ENCODE measurements around the gene FLCN.

FLCN gene

DNA sequence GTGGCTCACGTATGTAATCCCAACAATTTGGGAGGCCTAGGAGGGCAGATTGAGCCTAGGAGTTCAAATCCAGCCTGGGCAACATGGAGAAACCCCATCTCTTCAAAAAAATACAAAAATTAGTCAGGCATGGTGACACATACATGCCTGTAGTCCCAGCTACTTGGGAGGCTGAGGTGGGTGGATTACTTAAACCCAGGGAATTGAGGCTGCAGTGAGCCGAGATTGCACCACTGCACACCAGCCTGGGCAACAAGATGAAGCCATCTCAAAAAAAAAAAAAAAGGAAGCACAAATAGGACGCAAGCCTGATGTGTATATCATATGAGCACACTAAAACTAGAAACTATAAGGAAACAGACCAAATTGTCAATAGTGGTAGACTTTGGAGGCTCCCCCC lies 17.1 kb upstream of the FLCN start:
- H2AFZ ChIP-seq (ENCODE audit: insufficient read depth, low read length, poor library complexity): no peak overlapping the region
- H3K27ac ChIP-seq (ENCODE audit: low read depth, low read length): no peak overlapping the region
- H3K36me3 ChIP-seq (ENCODE audit: control insufficient read depth in 1 of 2, insufficient read depth in 2 of 2, low read length in 2 of 2): peaks cover 36 to 56% of the 10 kb centered on the region in 2 experiments
- H3K14ac ChIP-seq (ENCODE audit: low read length): no peak overlapping the region
- H3K9me3 ChIP-seq (ENCODE audit: insufficient read depth, low read depth, low read length): no peaks in the 10 kb centered on the region
- no peak overlapping the region for H4K12ac ChIP-seq (ENCODE audit: low read depth, low read length)
- no peak overlapping the region for H2BK120ac ChIP-seq (ENCODE audit: insufficient read depth, low read length, poor library complexity)
- no CpG with 5 or more reads among the region's 3 CpGs for WGBS (ENCODE audit: extremely low coverage, insufficient coverage, insufficient read length)
- no peak overlapping the region for H3K4me2 ChIP-seq (ENCODE audit: low read length)
- no peak overlapping the region for H2BK12ac ChIP-seq (ENCODE audit: low read length)
- H3K79me2 ChIP-seq (ENCODE audit: control insufficient read depth, insufficient read depth, low read length, poor library complexity): no peaks in the 10 kb centered on the region
- H4K8ac ChIP-seq (ENCODE audit: low read depth, low read length): no peak overlapping the region
- H3K18ac ChIP-seq (ENCODE audit: low read length): no peak overlapping the region
- no peak overlapping the region for H3K4ac ChIP-seq (ENCODE audit: low read depth, low read length)
- no peak overlapping the region for H4K91ac ChIP-seq (ENCODE audit: low read depth, low read length)
- H3K79me1 ChIP-seq (ENCODE audit: low read length): no peaks in the 10 kb centered on the region
- H3K4me1 ChIP-seq (ENCODE audit: control insufficient read depth in 1 of 2, insufficient read depth in 2 of 2, low read length in 2 of 2): no peaks in the 10 kb centered on the region
- no peak overlapping the region for H2AK5ac ChIP-seq (ENCODE audit: low read length)
- H3K23ac ChIP-seq (ENCODE audit: low read length): no peak overlapping the region
- H3K27me3 ChIP-seq (ENCODE audit: insufficient read depth, low read length): no peaks in the 10 kb centered on the region
- H3K4me3 ChIP-seq (ENCODE audit: low read depth, low read length): no peak overlapping the region
- no peak overlapping the region for H3K9ac ChIP-seq (ENCODE audit: low read length)
- peak; percentile 28 to 45 for DNase-seq
- H2BK5ac ChIP-seq (ENCODE audit: low read depth, low read length, poor library complexity): no peak overlapping the region

DNA sequence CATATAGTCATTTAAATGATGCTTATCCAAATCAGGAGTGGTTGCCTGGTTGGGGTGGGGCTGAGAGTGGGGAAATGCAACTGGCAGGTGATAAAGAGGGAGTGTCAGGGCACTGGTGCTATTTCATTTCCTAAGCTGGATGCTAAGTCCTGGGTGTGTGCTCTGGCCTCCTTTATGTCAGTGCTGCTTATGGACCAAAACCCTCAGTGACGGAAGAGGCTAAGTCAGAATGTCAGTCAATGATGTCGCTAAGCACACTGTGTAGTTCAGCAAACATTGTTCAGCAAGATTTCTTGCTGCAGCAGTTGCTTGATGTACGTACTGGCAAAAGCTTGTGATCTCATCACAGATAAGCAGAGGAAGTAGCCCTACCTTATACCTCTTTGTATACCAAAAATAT lies 16.4 kb upstream of the FLCN start:
- H3K27ac ChIP-seq (ENCODE audit: low read depth, low read length): no peak overlapping the region
- no peaks in the 10 kb centered on the region for H3K79me1 ChIP-seq (ENCODE audit: low read length)
- no peak overlapping the region for H3K23ac ChIP-seq (ENCODE audit: low read length)
- H3K4ac ChIP-seq (ENCODE audit: low read depth, low read length): no peak overlapping the region
- no peak overlapping the region for H2BK120ac ChIP-seq (ENCODE audit: insufficient read depth, low read length, poor library complexity)
- no CpG with 5 or more reads among the region's 3 CpGs for WGBS (ENCODE audit: extremely low coverage, insufficient coverage, insufficient read length)
- no peak overlapping the region for H2AK5ac ChIP-seq (ENCODE audit: low read length)
- H3K14ac ChIP-seq (ENCODE audit: low read length): no peak overlapping the region
- H3K9me3 ChIP-seq (ENCODE audit: insufficient read depth, low read depth, low read length): no peaks in the 10 kb centered on the region
- no peak overlapping the region for H2BK5ac ChIP-seq (ENCODE audit: low read depth, low read length, poor library complexity)
- H3K36me3 ChIP-seq (ENCODE audit: control insufficient read depth in 1 of 2, insufficient read depth in 2 of 2, low read length in 2 of 2): peaks cover 35 to 55% of the 10 kb centered on the region in 2 experiments
- no peaks in the 10 kb centered on the region for H3K27me3 ChIP-seq (ENCODE audit: insufficient read depth, low read length)
- H4K91ac ChIP-seq (ENCODE audit: low read depth, low read length): no peak overlapping the region
- H3K9ac ChIP-seq (ENCODE audit: low read length): no peak overlapping the region
- no peak overlapping the region for H3K18ac ChIP-seq (ENCODE audit: low read length)
- peak in 1 of 2 donors; percentile 56 for DNase-seq
- H3K4me1 ChIP-seq (ENCODE audit: control insufficient read depth in 1 of 2, insufficient read depth in 2 of 2, low read length in 2 of 2): no peaks in the 10 kb centered on the region
- no peak overlapping the region for H4K8ac ChIP-seq (ENCODE audit: low read depth, low read length)
- no peaks in the 10 kb centered on the region for H3K79me2 ChIP-seq (ENCODE audit: control insufficient read depth, insufficient read depth, low read length, poor library complexity)
- H3K4me3 ChIP-seq (ENCODE audit: low read depth, low read length): no peak overlapping the region
- H3K4me2 ChIP-seq (ENCODE audit: low read length): no peak overlapping the region
- H2BK12ac ChIP-seq (ENCODE audit: low read length): no peak overlapping the region
- no peak overlapping the region for H4K12ac ChIP-seq (ENCODE audit: low read depth, low read length)
- no peak overlapping the region for H2AFZ ChIP-seq (ENCODE audit: insufficient read depth, low read length, poor library complexity)

DNA sequence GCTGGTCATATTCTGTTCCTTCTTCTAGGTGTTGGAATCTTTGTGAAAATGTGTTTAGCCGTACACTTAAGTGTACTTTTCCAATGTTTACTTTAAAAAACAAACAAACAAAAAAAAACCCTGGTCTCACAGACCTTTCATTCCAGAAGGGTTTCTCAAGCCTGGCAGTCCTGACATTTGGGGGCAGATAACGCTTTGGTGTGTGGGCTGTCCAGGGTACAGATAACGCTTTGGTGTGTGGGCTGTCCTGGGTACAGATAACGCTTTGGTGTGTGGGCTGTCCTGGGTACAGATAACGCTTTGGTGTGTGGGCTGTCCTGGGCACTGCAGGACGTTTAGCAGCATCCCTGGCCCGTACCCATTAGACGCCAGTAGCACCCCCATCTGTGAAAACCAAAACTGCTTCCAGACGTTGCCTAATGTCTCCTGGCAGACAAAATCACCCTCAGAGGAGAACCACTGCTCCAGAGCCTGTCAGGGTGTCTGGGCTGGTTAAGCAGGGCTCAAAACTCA lies 15.2 kb upstream of the FLCN start:
- WGBS (ENCODE audit: extremely low coverage, insufficient coverage, insufficient read length): no CpG with 5 or more reads among the region's 9 CpGs
- H2AK5ac ChIP-seq (ENCODE audit: low read length): no peak overlapping the region

DNA sequence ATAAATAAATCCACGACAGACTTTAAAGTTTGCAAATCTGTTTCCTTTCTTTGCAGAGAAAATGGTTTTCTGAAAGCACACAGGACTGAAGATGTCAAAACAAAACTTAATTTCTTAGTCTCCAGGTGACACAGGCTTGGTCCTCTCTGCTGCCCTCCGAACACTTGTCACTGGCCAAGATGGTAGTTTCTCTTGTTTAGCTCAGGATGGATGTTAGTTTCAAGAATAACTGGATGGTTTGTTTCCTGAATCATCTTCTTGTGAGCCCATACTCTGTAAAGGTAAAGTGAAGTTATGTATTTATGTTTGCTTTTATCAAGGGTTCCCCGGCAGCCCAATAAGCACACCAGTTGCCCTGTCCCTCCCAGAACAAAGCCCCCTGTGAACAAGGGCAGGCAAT lies 9.9 kb upstream of the FLCN start:
- H2BK5ac ChIP-seq (ENCODE audit: low read depth, low read length, poor library complexity): no peak overlapping the region
- no peak for DNase-seq
- no peak overlapping the region for H3K4me2 ChIP-seq (ENCODE audit: low read length)
- H4K12ac ChIP-seq (ENCODE audit: low read depth, low read length): no peak overlapping the region
- H3K36me3 ChIP-seq (ENCODE audit: control insufficient read depth in 1 of 2, insufficient read depth in 2 of 2, low read length in 2 of 2): peaks cover 23 to 27% of the 10 kb centered on the region in 2 experiments
- no peak overlapping the region for H2AFZ ChIP-seq (ENCODE audit: insufficient read depth, low read length, poor library complexity)
- no peak overlapping the region for H3K18ac ChIP-seq (ENCODE audit: low read length)
- H3K27ac ChIP-seq (ENCODE audit: low read depth, low read length): no peak overlapping the region
- WGBS (ENCODE audit: extremely low coverage, insufficient coverage, insufficient read length): no CpG with 5 or more reads among the region's 3 CpGs
- H2AK5ac ChIP-seq (ENCODE audit: low read length): no peak overlapping the region
- H3K27me3 ChIP-seq (ENCODE audit: insufficient read depth, low read length): no peaks in the 10 kb centered on the region
- no peak overlapping the region for H3K4ac ChIP-seq (ENCODE audit: low read depth, low read length)
- H3K79me2 ChIP-seq (ENCODE audit: control insufficient read depth, insufficient read depth, low read length, poor library complexity): no peaks in the 10 kb centered on the region
- no peak overlapping the region for H2BK12ac ChIP-seq (ENCODE audit: low read length)
- no peak overlapping the region for H4K91ac ChIP-seq (ENCODE audit: low read depth, low read length)
- no peaks in the 10 kb centered on the region for H3K79me1 ChIP-seq (ENCODE audit: low read length)
- no peak overlapping the region for H3K9ac ChIP-seq (ENCODE audit: low read length)
- H2BK120ac ChIP-seq (ENCODE audit: insufficient read depth, low read length, poor library complexity): no peak overlapping the region
- H4K8ac ChIP-seq (ENCODE audit: low read depth, low read length): no peak overlapping the region
- H3K9me3 ChIP-seq (ENCODE audit: insufficient read depth, low read depth, low read length): no peaks in the 10 kb centered on the region
- no peak overlapping the region for H3K14ac ChIP-seq (ENCODE audit: low read length)
- H3K4me3 ChIP-seq (ENCODE audit: low read depth, low read length): no peak overlapping the region
- no peak overlapping the region for H3K23ac ChIP-seq (ENCODE audit: low read length)
- no peaks in the 10 kb centered on the region for H3K4me1 ChIP-seq (ENCODE audit: control insufficient read depth in 1 of 2, insufficient read depth in 2 of 2, low read length in 2 of 2)

More for the DNA sequence above, 15.2 kb upstream of the FLCN start:
- no peak overlapping the region for H3K14ac ChIP-seq (ENCODE audit: low read length)
- no peak overlapping the region for H3K27ac ChIP-seq (ENCODE audit: low read depth, low read length)
- no peaks in the 10 kb centered on the region for H3K79me2 ChIP-seq (ENCODE audit: control insufficient read depth, insufficient read depth, low read length, poor library complexity)
- no peak for DNase-seq
- peak overlapping the region; percentile 10 for H3K4me2 ChIP-seq (ENCODE audit: low read length)
- no peak overlapping the region for H3K4me3 ChIP-seq (ENCODE audit: low read depth, low read length)
- no peak overlapping the region for H4K8ac ChIP-seq (ENCODE audit: low read depth, low read length)
- no peaks in the 10 kb centered on the region for H3K9me3 ChIP-seq (ENCODE audit: insufficient read depth, low read depth, low read length)
- no peak overlapping the region for H3K4ac ChIP-seq (ENCODE audit: low read depth, low read length)
- H3K18ac ChIP-seq (ENCODE audit: low read length): no peak overlapping the region
- H3K9ac ChIP-seq (ENCODE audit: low read length): no peak overlapping the region
- H2BK5ac ChIP-seq (ENCODE audit: low read depth, low read length, poor library complexity): no peak overlapping the region
- H4K91ac ChIP-seq (ENCODE audit: low read depth, low read length): no peak overlapping the region
- no peaks in the 10 kb centered on the region for H3K27me3 ChIP-seq (ENCODE audit: insufficient read depth, low read length)
- H2BK12ac ChIP-seq (ENCODE audit: low read length): no peak overlapping the region
- H3K79me1 ChIP-seq (ENCODE audit: low read length): no peaks in the 10 kb centered on the region
- H4K12ac ChIP-seq (ENCODE audit: low read depth, low read length): no peak overlapping the region
- no peaks in the 10 kb centered on the region for H3K4me1 ChIP-seq (ENCODE audit: control insufficient read depth in 1 of 2, insufficient read depth in 2 of 2, low read length in 2 of 2)
- no peak overlapping the region for H2BK120ac ChIP-seq (ENCODE audit: insufficient read depth, low read length, poor library complexity)
- H2AFZ ChIP-seq (ENCODE audit: insufficient read depth, low read length, poor library complexity): no peak overlapping the region
- H3K23ac ChIP-seq (ENCODE audit: low read length): no peak overlapping the region
- H3K36me3 ChIP-seq (ENCODE audit: control insufficient read depth in 1 of 2, insufficient read depth in 2 of 2, low read length in 2 of 2): peaks cover 39 to 61% of the 10 kb centered on the region in 2 experiments

Measured in trophoblast cell (in vitro differentiated cells and primary cell).